ENCODE results near the gene DBH.

Gene DBH

GRCh38 chr9:133705576-133705975, 69.4 kb downstream of the DBH start:
- DNase-seq: no peak

- no peak for DNase-seq
Measured at GRCh38 chr9:133706307-133707050, 70.3 kb downstream of the DBH start.

DNA sequence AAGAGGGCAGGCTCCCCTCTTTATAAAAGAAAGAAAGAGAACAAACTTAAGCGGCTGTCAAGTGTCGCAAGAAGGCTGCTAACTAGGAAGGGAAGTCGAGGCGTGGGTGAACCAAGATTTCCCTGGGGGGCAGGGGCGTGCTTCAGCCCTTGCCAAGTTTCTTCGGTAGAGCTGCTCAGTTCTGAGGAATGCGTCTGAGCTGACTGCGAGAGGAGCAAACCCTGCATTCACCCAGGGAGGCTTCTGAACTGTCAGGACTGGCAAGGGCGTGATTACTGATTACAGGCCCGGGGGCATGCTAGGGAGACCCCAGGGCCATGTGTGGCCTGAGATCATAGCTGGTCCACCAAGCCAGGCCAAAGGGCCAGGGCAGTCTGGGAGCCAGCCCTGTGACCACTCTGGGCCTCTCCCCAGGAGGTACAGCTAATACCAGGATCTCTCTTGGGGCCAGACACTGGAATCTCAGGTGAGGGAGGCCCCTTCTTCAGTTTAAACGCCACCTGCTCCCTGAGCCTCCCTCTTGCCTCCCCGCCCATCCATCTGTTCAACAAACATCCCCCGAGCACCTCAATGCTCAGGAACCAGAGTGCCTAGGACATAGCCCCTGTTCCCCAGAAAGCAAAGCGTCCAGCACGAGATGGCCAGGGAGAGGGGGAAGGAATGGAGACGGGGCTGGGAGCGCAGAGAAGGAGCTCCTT, 71.1 kb downstream of the DBH start:
- DNase-seq: no peak

DNA sequence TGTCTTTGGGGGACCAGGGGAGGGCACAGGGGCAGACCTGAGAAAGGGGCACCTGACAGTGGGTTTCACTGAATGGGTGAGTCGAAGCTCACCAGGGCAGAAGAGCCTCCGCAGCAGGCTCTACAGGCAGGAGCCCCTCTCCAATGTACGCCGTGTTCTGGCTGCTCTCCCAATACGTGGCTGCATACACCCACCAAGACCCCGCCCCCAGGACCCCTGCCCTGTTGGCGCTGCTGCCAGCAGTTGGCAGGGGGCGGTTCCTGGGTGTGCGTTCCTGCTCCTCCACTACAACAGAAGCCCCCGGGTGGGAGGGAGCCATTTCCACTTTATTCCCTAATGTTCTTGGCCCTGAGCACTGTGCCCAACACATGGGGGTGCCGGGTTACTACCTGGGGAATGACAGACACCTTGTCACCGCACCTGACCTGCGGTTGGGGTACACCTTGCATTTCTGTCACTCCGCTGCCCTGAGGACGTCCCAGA, 71.6 kb downstream of the DBH start:
- no peak for DNase-seq

DNA sequence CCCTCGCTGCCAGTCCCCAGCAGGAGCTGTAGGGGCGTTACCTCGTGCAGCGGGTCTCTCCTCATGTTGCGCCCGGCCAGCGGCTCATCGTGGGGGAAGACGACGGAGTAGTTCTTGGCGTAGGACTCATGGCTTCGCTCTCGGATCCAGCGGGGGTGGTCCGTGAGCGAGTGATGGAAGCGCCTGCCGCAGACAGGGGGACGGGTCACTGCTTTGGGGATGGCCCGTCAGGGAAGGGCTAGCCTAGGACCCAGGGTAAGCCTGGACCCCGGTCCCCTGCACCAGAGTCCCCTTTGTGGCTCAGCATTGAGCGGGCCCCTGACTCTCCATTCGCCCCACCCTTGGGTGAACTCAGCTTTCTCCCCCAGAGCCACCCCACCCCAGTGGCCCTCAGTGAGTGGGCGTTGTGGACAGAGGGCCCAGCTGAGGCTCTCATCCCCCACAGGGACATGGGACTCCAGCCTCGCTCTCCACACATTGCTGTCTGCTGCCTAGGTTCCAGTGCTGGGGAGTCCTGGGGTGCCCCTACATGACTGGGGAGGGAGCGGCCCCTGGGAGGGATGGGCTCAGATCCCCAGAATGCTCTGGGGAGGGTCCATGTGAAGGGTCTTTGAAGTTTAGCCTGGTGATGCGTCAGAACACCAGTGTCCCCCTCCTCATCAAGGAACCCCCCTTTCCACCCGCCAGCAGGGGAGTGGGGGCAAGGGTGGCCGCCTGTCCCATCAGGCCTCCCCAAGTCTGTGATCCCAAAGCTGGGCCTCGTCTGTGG, 72.3 kb downstream of the DBH start:
- no peak for DNase-seq
